Pancreas (tissue), 10 donors: ENCODE measurements around the gene NSUN6. TPM values are rescaled to one million over a fixed set of nuclear protein-coding genes. Genes with fewer than 3 reads are reported as not detected.
A peak's percentile ranks its signal among the peaks of the same experiment; 100 is the strongest.

Source experiments
- ATAC-seq, 4 donors: fragments of 200-7000 bp; cut with Tn5 transposase; one replicate each; pipeline versions ENCODE4 v1.8.0 to v1.9.1; 2020; ENCODE audit warnings: mild to moderate bottlenecking in 4 of 4, moderate library complexity in 4 of 4
- DNase-seq, 6 donors: peaks; one replicate each; pipeline ENCODE4 v3.0.0-alpha.2; 2020
- FAIRE-seq: peaks from 2 replicates; lab custom pipeline; 2012; peaks lifted over from hg19 to GRCh38; lab: Jason Lieb, UNC
- H3K27ac ChIP-seq, 4 donors: fragments of 200-600 bp; sonication (generic); 1 replicate in 3 of 4; 2 replicates in 1 of 4; pipeline versions ENCODE4 v1.5.0 to v1.8.0; 2020
- H3K27me3 ChIP-seq, 4 donors: fragments of 200-600 bp; one replicate each; pipeline ENCODE4 v1.8.0; 2021
- H3K36me3 ChIP-seq, 3 donors: fragments of 200-600 bp; sonication (generic) in 1 of 3; one replicate each; pipeline versions ENCODE4 v1.5.0 to v1.8.0; 2020 to 2021
- H3K4me1 ChIP-seq, 3 donors: fragments of 200-600 bp; one replicate each; pipeline ENCODE4 v1.8.0; 2021
- H3K4me3 ChIP-seq, 4 donors: fragments of 200-600 bp; sonication (generic) in 2 of 4; one replicate each; pipeline versions ENCODE4 v1.5.0 to v1.8.0; 2020 to 2021
- H3K9me3 ChIP-seq, 4 donors: fragments of 200-600 bp; one replicate each; pipeline ENCODE4 v1.8.0; 2021
- WGBS, 2 donors: extraction: QIAGEN DNeasy Blood & Tissue Kit; methylation state at CpG; one replicate each; pipeline ENCODE4 v1.1.7; 2013; 5-methylcytosine and 5-hydroxymethylcytosine counted together
- intact Hi-C, 3 donors: fragments of 100-400 bp; cut with DNase I; formaldehyde crosslinking; loops; one replicate each; pipeline versions ENCODE4 v1.11.1 to v1.14.2; 2022
- polyA plus RNA-seq, 2 donors: library from polyadenylated mRNA; stranded (reverse); fragments of 200-250 nt; gene quantifications; one replicate each; pipeline ENCODE4 v1.2.3, GENCODE V29; 2013
- total RNA-seq, 6 donors: library from RNA; stranded (reverse); fragmentation: NEBNext Ultra II Directional in 4 of 6; extraction: Animal tissue kit (Norgen Biotek cat#: 25700) in 4 of 6; gene quantifications; one replicate each; pipeline versions ENCODE4 v1.2.1 to v1.2.4, GENCODE V29; 2021 to 2023
- TF ChIP-seq, protein P1 (sequence below), 4 donors: fragments of 200-600 bp; sonication (generic) in 3 of 4; IDR thresholded peaks; one replicate each; pipeline versions ENCODE4 v1.5.0 to v1.8.0; 2021; ENCODE audit warnings: antibody characterized with exemption in 4 of 4
- donor health status: healthy with polysubstance abuse.
- donor health status: DM: no; HTN: no; CAD: no; lungs with moderate emphysema.
- donor health status: DM: no; HTN: no; CAD: no.
- donor health status: control.
- donor health status: control.
- donor health status: Bipolar disorder and iron deficiency.
- donor health status: DM: yes; HTN: yes; CAD: no.
- donor health status: DM: no; HTN: no; CAD: no.
- donor health status: DM: no; HTN: no; CAD: no.
- donor health status: DM: yes; HTN: yes; CAD: no.

NSUN6 gene
- total and polyA plus RNA-seq, 8 donors = 7.3 to 16.5 (median 8.5) TPM

DNA sequence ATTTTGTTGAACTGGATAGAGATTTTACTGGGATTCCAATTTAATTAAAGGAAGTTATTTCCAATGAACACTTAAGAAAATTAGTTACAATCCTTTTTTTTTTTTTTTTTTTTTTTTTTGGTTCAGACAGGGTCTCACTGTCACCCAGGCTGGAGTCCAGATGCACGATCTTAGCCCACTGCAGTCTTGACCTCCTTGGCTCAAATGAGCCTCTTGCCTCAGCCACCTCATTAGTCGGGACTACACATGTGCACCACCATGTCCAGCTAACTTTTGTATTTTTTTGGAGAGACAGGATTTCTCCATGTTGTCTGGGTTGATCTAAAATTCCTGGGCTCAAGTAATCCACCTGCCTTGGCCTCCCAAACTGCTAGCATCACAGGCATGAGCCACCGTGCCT is 5.3 kb upstream of the NSUN6 start:
- intact Hi-C loops = no loop called here
- FAIRE-seq (no peak), ATAC-seq (no peak), DNase-seq (no peak)
- TF ChIP-seq, protein P1, sequence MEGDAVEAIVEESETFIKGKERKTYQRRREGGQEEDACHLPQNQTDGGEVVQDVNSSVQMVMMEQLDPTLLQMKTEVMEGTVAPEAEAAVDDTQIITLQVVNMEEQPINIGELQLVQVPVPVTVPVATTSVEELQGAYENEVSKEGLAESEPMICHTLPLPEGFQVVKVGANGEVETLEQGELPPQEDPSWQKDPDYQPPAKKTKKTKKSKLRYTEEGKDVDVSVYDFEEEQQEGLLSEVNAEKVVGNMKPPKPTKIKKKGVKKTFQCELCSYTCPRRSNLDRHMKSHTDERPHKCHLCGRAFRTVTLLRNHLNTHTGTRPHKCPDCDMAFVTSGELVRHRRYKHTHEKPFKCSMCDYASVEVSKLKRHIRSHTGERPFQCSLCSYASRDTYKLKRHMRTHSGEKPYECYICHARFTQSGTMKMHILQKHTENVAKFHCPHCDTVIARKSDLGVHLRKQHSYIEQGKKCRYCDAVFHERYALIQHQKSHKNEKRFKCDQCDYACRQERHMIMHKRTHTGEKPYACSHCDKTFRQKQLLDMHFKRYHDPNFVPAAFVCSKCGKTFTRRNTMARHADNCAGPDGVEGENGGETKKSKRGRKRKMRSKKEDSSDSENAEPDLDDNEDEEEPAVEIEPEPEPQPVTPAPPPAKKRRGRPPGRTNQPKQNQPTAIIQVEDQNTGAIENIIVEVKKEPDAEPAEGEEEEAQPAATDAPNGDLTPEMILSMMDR (IDR thresholded peaks at IDR 0.05) = no peak
- Histone ChIP-seq H3K4me3 (no peak overlapping the region), H3K27ac (no peak overlapping the region), H3K4me1 (peaks cover 3 to 21% (median 17%) of the 10 kb centered on the region in 3 donors), H3K9me3 (no peaks in the 10 kb centered on the region), H3K27me3 (no peaks in the 10 kb centered on the region), H3K36me3 (no peaks in the 10 kb centered on the region)
- WGBS, 2 donors = 82 to 89% methylated on average over 3 of the region's 3 CpGs

DNA sequence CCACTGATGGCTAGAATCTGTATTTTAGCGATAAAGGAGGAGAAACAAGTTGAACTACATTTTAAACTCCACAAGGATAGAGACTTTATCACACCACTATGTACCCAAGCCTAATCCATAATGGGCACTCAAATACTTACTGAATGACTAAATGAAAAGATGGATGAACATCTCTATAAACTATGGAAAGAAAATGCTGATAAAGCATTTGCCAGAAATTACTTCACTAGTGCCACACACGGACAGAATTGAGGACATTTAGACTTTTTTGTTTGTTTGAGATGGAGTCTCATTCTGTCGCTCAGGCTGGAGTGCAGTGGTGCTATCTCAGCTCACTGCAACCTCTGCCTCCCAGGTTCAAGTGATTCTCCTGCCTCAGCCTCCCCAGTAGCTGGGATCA is 1.7 kb upstream of the NSUN6 start:
- intact Hi-C loops = no loop called here

DNA sequence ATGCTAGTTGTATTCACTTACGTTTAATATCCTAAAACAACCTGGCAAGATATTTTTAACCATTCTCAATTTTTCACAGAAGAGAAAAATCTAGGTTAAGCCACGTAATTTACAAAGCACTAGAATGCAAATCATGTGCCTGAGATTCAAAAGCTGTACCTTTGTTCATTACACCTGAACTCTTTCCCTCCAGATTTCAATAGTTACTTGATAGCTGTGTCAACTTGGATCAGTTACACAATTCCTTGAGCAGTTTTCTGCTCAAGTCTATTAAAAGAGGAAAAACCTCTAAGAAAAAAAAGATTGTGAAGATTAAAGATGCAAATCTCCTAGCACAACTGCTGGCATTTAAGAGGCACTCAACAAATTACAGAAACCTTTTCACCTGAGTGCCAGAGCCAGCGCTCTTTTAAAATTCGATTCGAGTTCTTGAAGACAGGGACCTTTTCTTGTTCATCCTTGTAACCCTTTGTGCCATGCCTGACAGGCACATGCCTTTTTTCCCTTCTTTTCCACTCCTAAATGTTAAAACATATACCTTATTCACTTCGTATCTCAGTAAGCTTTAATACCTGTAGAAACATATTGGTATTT is 886 bp downstream of the NSUN6 start:
- intact Hi-C loops = no loop called here
- H3K27ac ChIP-seq = peak overlapping the region in 3 of 4 donors; percentile 67 to 97 (median 89)

More for the DNA sequence above, 1.7 kb upstream of the NSUN6 start:
- Histone ChIP-seq H3K27ac (no peak overlapping the region), H3K4me1 (peaks cover 3 to 15% (median 9%) of the 10 kb centered on the region in 3 donors), H3K4me3 (no peak overlapping the region), H3K9me3 (no peaks in the 10 kb centered on the region), H3K36me3 (peaks cover 0 to 3% (median 0%) of the 10 kb centered on the region in 3 donors), H3K27me3 (no peaks in the 10 kb centered on the region)
- 86 to 94% methylated on average over 3 of the region's 3 CpGs for WGBS, 2 donors
- ATAC-seq (no peak), DNase-seq (no peak), FAIRE-seq (no peak)
- TF ChIP-seq, protein P1 (IDR thresholded peaks at IDR 0.05) = no peak

DNA sequence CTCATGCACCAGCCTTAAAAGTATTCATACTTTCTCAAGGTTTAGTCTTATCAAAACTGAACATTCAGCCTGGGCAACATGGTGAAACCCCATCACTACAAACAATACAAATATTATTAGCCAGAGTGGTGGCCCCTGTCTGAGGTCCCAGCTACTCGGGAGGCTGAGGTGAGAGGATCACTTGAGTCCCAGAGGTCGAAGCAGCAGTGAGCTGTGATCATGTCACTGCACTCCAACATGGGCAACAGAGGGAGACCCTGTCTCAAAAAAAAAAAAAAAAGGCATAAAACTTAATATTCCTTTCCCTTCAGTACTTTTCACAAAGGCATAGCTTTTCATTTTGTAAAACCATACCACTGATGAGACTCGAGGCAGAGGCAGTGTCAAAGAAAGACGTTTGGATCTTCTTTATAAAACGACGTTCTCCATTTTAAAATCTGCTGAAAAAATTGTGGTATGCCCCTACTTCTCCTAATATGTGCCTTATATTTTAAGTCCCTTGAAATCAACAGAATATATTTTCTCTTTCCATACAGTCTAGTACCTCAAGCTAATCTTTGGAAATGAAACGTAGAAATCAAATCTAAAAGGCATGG is 1.9 kb downstream of the NSUN6 start:
- peak overlapping the region in 3 of 4 donors; percentile 48 to 67 (median 65) for H3K4me3 ChIP-seq

More for the DNA sequence above, 886 bp downstream of the NSUN6 start:
- DNase-seq (no peak), FAIRE-seq (no peak), ATAC-seq (peak; percentile 28 to 50 (median 42))
- Histone ChIP-seq H3K36me3 (peaks cover 0 to 5% (median 0%) of the 10 kb centered on the region in 3 donors), H3K4me3 (peak overlapping the region; percentile 47 to 67 (median 56)), H3K9me3 (no peaks in the 10 kb centered on the region), H3K4me1 (peaks cover 0 to 12% (median 3%) of the 10 kb centered on the region in 3 donors), H3K27me3 (no peaks in the 10 kb centered on the region)
- TF ChIP-seq, protein P1 (IDR thresholded peaks at IDR 0.05) = no peak
- 5% methylated on average over 6 of the region's 6 CpGs for WGBS, 2 donors

More for the DNA sequence above, 1.9 kb downstream of the NSUN6 start:
- DNase-seq (no peak), ATAC-seq (no peak), FAIRE-seq (no peak)
- no peak overlapping the region for H3K27ac ChIP-seq
- H3K9me3 ChIP-seq = no peaks in the 10 kb centered on the region
- intact Hi-C loops = no loop called here
- no peaks in the 10 kb centered on the region for H3K27me3 ChIP-seq
- TF ChIP-seq, protein P1 (IDR thresholded peaks at IDR 0.05) = no peak
- WGBS, 2 donors = 36 to 37% methylated on average over 7 of the region's 7 CpGs
- H3K36me3 ChIP-seq = peaks cover 0 to 5% (median 0%) of the 10 kb centered on the region in 3 donors
- H3K4me1 ChIP-seq = peaks cover 0 to 12% (median 3%) of the 10 kb centered on the region in 3 donors
